ENCODE results near the gene PRKAG2.

- TF ChIP-seq CTCF (IDR thresholded peaks at IDR 0.05 in 8 of 11, conservative IDR thresholded peaks at IDR 0.05 in 3 of 11) = no peak
- TF ChIP-seq POLR2A (IDR thresholded peaks at IDR 0.05) = no peak
- no peak for TF ChIP-seq POLR2AphosphoS5 (IDR thresholded peaks at IDR 0.05)
These were observed 62.4 kb downstream of the PRKAG2 start for GRCh38 chr7:151814400-151815009.
